Activated CD4-positive, alpha-beta T cell treated with anti-CD3 and anti-CD28 coated beads, Interleukin-2, amount 50 U/mL, for 48 hours (primary cell): Measurements from ENCODE around the gene CD3G.

Source experiments
- DNase-seq, 2 experiments: peaks; one replicate each; pipeline ENCODE4 v3.0.0-alpha.2; 2020

The CD3G gene

DNA sequence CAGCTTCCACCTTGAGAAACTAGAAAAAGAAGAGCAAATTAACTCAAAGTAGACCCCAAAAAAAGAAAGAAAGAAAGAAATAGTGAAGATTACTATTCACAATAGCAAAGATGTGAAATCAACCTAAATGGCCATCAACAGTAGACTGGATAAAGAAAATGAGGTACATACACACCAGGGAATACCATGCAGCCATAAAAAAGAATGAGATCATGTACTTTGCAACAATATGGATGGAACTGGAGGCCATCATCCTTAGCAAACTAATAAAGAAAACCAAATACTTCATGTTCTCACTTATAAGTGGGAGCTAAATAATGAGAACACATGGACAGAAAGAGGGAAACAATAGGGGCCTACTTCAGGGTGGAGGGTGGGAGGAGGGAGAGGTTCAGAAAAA, 15.4 kb upstream of the CD3G start:
- DNase-seq, result no peak

DNA sequence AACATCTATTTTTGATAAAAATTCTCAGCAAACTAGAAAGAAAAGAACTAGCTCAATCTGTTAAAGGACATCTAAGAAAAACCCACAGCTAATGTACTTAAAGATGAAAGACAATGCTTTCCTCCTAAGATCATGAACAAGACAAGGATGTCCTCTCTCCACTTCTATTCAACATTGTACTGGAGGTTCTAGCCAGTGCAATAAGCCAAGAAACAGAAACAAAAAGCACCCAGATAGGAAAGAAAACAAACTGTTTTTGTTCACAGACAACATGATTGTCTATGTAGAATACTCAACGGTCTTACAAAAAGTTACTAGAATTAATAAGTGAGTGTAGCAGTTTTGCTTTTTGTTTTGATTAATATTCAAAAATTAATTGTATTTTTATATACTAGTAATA, 9.4 kb upstream of the CD3G start:
- no peak for DNase-seq

DNA sequence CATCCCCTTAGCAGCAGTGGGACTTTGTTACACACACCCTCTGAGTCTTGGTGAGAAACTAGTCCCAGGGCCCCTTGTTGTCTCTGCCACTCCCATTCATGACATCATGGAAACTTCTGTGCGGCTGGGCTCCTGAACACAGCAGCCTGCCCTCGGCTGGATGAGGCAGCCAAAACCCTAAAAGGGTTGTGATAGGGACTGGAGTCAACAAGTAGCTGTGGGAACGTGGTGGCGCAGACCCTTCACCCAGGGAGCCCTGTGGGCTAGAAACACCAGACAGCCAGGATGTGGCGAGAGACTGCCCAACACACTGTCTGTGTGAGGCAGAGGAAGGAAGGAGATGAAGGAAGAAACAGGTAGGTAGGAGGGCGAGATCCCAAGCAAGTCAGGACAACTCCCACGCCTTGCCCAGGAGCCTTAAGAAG, 5.5 kb upstream of the CD3G start:
- peak; percentile 84 to 89 for DNase-seq

DNA sequence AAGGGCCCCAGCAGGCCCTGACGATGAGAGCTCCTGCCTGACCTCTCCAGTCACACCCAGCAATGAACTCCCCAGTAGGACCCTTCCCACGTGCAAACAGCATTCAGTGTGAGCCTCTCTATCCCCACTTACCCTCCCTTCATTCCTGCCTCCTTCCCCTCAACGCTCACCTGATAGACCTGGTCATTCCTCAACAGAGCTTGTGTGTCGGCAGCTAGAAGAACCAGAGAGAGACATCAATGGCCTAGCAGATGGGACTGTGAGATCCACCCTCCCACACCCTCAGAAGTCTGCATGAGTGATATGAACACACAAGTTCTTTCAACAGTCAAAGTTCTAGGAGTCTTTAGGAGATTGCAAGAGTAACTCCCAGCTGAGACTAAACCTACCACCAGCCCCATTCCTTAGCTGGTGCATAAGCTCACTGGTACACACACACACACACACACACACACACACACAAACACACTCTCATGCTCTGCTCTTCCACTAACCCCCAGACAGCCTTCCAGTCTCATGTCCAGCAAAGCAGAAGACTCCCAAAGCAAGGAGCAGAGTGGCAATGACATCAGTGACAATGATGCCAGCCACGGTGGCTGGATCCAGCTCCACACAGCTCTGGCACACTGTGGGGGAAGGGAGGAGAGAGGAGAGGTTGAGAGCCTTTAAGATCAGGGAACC, 4.7 kb upstream of the CD3G start:
- peak in 1 of 2 experiments; percentile 42 for DNase-seq

DNA sequence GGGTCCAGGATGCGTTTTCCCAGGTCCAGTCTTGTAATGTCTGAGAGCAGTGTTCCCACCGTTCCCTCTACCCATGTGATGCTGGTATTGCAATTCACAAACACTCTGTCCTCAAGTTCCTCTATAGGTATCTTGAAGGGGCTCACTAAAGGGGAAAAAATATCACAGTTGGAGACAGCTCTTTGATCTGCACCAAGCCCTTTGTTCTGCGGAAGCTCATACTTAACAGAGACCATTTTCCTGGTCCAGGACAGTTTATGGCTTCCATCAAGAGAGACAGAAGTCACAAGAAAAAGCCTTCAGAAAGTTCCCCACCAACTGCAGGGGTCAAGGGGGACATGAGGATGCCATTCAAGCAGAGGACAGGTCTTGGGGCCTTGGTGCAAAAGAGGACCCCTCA, 3.7 kb upstream of the CD3G start:
- DNase-seq, result no peak

DNA sequence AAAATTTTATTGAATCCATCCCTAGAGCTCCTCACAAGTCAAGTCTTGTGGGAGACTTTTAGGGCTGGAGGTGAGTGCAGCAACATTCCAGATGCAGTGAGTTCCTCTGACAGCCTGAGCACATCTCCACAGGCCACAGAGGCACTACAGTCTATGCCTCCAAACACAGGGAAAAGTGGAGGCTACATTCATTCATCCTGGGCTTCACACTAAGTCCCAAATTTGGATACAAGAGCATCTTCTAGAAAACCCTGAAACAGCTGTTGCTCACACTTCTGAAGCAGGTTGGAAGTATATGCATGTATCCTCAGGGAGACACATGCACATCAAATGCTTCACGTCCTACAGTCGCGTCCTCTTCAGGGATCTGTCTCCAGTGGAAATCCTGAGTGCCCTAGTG, 2.9 kb upstream of the CD3G start:
- DNase-seq, result no peak

DNA sequence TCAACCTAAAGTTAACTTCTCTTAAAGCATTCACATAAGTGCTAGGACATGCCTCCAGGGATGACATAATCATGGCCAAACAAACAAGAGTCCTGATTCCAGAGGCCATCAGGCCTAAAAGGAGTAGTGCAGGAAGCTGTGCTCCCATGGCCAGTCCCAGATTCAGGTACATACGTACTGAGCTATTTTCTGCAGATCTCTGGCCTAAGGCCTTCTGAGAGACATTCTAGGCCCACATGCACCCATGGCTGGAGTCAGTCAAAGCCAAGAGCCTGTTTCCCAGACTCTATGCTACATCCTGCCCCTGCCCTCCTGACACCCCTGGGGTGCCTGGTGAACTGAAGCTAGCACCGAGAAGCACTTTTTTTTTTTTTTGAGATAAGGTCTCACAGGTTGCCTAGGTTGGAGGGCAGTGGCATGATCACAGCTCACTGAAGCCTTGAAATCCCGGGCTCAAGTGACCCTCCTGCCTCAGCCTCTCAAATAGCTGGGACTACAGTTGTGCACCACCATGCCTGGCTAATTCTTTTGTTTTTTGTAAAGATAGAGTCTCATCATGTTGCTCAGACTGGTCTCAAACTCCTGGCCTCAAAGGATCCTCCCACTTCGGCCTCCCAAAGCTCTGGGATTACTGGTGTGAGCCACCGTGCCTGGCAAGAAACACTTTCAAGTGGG, 2.2 kb upstream of the CD3G start:
- peak in 1 of 2 experiments; percentile 35 for DNase-seq

DNA sequence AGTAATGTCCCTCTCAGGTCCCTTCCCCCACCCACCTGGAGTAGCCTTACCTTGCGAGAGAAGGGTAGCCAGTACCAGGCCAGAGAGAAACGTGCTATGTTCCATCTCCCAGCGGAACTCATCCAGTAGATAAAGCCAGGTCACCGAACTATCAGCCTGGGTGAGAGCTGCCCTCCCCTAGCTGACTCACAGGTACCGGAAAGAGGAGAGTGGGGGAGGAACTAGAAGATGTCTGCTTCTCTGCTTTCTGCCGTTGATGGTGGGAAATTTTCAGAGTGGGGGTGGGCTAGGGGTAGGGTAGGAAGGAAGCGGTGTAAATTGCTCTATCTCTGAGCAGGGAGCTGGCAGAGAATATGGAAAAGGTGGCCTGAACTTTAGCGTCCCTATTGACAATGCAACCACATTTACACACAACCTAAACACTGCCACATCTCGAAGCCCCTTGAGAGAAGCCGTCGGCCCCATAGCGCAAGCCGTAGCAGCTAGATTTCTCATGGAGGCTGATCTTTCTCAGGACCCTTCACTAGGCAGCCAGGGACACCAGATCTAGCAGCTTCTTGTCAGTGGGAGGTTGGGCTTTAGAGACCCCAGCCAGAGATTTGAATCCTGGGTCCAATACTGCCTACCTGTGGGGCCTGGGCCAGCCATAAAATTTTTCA, 1.5 kb upstream of the CD3G start, which contains the start of gene CD3D:
Gene CD3D, minus strand, starts transcription at position 203 of the 659 bp plus-strand sequence. Its CDS starts 98 bp downstream, at position 105.
- peak; percentile 67 to 77 for DNase-seq

DNA sequence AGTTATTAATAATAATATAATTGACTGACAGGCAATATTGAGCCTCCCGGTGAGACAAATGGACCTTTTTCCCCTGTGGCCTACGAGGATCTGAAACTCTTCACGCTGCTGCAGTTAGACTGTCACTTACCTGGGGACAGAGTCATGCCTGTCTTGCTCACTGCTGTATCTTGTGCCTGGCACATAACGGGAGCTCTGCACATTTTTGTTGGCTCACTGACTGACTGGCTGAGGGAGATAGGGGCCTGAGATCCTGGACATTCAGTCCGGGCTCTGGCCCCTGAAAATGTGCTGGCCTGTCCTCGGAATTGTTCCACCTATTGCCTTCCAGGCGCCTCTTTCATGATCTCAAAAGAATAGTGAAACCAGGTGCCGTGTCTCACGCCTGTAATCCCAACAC, 896 bp upstream of the CD3G start:
- DNase-seq, result peak in 1 of 2 experiments; percentile 50

DNA sequence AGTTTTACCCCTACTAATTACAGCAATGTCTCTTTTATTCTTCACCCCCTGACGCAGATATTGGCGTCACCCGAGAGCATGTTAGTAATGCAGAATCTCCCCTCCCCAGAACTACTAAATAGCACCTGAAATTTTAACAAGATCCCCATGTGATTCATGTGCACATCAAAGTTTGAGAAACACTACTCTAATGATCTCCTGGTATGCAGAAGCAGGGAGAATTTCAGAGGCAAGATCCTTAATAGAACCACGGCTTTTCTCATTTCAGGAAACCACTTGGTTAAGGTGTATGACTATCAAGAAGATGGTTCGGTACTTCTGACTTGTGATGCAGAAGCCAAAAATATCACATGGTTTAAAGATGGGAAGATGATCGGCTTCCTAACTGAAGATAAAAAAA, 5.3 kb downstream of the CD3G start:
- DNase-seq, result no peak

DNA sequence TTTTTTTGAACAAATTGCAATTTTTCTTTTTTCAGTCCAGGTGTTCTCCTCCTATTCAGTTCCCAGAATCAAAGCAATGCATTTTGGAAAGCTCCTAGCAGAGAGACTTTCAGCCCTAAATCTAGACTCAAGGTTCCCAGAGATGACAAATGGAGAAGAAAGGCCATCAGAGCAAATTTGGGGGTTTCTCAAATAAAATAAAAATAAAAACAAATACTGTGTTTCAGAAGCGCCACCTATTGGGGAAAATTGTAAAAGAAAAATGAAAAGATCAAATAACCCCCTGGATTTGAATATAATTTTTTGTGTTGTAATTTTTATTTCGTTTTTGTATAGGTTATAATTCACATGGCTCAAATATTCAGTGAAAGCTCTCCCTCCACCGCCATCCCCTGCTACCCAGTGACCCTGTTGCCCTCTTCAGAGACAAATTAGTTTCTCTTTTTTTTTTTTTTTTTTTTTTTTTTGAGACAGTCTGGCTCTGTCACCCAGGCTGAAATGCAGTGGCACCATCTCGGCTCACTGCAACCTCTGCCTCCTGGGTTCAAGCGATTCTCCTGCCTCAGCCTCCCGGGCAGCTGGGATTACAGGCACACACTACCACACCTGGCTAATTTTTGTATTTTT, 9.1 kb downstream of the CD3G start:
- no peak for DNase-seq

DNA sequence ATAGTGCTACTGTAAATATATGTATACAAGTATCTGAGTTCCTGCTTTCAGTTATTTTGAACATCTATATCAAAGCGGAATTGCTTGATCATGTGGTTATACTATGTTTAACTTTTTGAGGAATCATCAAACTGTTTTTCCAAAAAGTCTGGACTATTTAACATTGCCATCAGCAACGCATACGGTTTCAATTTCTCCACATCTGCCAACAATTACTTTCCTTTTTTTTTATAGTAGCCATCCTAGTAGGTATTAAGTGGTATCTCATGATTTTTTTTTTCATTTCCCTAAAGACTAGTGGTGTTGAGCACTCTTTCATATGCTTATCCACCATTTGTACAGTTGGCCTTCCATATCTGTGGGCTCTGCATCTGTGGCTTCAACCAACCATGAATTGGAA, 13.9 kb downstream of the CD3G start:
- no peak for DNase-seq

DNA sequence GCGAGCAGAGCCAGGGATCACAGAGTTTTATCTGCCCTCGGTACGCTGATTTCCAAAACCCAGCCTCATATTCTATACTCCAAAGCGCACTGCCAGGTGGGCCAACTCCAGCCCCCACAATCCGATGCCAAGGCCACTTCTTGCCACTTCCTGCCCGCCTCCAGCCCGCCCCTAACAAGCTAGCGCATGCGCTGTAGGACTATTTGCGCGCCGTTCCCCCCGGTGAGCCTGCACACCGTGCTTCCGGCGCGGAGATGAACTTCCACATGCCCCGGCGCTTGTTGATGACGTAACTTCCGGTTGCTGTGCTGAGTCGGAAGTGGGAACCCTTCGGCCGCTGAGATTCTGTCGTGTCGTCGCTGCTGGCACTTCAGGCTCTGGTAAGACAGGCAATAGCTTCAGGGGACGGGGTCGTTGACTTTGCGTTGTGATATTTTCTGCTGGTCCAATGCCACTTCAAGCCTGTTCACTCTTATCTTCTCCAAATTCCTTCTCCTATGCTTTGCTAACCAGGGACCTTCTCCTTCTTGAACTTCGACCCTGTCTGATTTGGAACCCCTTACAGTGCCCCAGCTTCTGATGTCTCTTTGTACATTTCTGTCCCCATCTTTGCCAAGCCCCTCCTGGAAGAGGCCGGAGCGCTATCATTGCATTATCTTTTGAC, 15.3 kb downstream of the CD3G start, which contains the start of gene UBE4A:
Gene UBE4A, plus strand, starts transcription at position 306 of the 664 bp plus-strand sequence. CDS start 5,481 bp downstream, outside the sequence.
- peak; percentile 99 for DNase-seq

DNA sequence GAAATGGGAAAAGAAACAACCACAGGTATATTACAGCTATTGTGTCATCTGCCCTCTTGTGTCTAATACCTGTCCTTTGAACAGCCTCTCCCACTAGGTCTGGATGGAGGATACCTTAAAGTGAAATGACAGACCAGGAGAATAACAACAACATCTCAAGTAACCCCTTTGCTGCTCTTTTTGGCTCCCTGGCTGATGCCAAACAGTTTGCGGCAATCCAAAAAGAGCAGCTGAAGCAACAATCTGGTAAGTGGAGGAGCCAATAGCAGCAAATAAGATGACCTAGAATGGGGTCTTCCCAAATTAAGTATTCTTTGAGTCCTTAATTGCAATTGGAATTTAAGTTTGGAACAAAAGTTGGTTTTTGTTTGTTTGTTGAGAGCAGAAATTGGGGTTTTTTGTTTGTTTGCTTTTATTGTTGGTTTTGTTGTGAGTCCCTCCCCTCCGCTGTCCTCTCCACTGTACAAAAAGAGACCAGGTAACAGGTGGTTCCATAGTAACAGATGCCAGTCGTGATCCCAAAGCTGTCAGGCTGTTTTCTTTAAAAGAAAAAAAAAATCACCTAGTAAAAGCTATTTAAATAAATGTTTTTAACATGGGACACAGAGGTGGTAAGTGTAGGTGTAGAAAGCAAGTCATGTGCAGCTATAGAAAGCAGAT, 20.9 kb downstream of the CD3G start:
- no peak for DNase-seq

DNA sequence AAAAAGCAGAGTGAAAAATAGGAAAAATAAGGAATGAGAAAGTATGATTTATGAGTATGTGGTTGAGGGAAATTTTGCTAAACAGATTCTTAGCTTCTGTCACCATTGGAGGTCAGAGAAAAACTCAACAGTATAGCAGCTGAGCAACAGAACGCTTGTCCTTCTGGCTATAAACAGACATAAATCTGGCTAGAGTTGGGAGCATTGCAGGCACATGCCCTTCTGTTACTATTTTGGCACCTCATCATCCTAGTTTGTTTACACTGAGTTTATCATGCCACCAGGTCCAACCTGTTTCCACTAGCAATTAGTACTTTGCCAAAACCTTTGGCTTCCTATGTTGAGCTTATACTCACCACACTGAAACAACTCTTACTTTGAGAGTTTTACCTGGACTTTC, 22.1 kb downstream of the CD3G start:
- no peak for DNase-seq

DNA sequence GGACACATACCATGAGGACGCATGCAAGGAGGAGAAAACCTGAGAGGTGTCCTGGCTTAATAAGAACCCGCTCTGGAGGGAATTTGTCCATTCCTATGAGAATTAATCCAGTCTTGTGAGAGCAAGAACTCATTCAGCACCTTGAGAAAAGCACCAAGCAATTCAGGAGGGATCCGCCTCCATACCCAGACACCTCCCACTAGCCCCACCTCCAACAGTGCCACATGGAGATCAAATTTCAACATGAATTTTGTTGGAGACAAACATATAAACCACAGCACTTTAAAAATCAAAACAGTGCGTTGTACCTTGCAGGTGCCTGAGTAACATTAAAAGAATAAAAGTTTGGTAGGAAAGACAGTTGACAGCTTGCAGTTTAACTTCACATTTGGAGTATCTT, 26.6 kb downstream of the CD3G start:
- no peak for DNase-seq

DNA sequence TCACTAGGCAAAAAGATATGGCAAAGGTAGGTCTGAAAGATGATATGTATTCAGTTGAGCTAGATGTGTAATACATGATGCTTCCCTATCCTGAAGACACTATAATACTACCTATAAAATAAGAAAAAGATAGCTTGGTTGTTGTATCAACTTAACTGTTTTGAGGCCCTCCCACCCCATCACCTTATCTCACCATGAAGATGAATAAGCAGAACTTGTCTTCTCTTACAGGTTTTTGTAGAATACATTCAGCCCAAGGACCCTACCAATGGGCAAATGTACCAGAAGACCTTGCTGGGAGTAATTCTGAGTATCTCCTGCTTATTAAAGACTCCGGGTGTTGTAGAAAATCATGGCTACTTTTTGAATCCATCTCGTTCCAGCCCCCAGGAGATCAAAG, 29.1 kb downstream of the CD3G start:
- DNase-seq, result no peak

DNA sequence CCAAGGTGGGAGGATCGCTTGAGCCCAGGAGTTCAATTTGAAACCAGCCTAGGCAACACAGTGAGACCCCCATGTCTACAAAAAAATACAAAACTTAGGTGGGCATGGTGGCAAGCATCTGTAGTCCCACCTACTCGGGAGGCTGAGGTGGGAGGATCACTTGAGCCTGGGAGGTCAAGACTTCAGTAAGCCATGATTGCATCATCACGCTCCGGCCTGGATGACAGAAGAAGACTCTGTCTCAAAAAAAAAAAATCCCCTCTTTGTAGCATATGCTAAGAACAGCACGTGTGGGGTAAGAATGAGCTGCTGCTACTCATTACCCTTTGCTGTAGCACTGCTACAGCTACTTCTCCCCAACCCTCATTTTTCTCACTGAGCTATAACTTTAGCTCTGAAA, 29.7 kb downstream of the CD3G start:
- DNase-seq, result no peak

DNA sequence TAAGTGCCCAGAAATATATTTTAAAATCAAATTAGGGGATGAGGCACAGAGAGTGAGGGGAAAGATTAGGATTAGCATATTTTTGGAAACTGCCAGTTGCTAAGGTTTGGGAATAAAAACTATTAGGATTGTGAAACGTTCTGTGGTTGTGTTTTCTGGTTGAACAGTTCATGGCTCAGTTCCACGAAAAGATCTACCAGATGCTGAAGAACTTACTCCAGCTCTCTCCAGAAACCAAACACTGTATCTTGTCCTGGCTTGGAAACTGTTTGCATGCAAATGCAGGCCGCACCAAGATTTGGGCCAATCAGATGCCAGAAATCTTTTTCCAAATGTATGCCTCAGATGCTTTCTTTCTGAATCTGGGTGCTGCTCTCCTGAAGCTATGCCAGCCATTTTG, 30.6 kb downstream of the CD3G start:
- DNase-seq, result no peak

DNA sequence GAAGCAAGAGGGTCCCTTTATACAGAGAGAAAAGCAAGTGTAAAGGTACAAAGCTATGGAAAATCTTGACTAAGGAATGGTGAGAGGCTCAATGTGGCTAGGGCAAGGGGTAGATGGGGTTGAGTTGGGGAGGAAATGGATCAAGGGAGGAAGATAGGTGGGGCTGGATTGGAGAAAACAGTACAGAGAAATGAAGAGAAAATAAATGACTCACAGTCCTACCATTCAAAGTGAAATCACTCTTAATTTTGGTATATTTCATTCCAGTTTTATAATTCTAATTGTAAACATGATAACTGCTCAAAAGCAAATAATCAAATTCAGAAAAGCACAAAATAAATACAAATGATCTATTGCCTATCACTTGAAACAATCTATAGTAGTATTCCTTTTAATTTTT, 31.8 kb downstream of the CD3G start:
- DNase-seq, result no peak

DNA sequence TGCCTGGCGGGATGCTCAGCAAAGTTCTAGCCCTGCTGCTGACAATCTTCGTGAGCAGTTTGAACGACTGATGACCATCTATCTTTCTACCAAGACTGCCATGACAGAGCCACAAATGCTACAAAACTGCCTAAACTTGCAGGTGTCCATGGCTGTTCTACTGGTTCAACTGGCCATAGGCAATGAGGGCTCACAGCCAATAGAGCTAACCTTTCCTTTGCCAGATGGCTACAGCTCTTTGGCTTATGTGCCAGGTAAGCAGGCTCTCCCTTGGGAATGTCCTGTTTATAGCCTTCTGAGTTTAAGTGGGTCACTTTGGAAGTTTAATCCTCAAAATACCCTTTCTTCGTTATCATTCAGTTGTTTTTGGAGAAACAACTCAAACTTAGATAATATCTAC, 35.4 kb downstream of the CD3G start:
- DNase-seq, result no peak

DNA sequence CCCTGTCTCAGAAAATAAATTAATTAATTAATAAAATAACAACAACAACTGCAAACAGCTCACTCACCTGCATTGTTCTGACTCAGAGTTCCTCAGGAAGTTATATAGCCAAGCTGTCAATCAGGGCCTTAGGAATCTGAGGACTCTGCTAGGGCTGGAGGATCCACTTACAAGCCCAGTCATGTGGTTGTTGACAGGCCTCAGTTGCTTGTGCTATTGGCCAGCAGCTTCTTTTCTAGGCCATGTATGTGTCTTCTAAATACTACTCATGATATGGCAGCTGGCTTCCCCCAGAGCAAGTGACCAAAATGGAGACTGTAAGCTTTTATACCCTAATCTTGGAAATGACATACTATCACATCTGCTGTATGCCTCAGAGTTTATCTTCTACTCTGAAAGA, 36.4 kb downstream of the CD3G start:
- no peak for DNase-seq
